HG03342 (cell line): ENCODE data around the gene STK32B.

ENCODE experiments used
- ATAC-seq: cut with Tn5 transposase; IDR thresholded peaks from one replicate; pipeline ENCODE4 v1.9.1; 2021; ENCODE audit warnings: mild to moderate bottlenecking, moderate library complexity; ENCODE audit not compliant: unreplicated experiment

Gene STK32B

DNA sequence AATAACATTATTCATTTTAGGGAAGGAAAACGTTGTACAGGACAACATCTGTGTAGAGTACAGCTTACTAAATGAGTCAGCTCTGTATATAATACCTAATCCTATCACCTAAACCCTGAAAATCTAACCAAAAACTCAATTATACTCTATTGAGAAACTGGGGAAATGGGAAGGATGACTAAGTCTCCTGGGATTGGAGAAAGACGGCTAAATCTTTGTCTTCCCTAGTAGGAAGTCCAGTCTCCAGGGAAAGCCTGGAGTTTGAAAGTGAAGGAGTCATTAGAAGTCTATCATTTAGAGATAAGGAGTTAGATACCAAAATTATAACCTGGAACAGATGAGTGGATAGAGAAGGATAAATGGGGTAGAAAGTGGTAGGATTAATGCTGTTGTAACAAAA, 286.5 kb downstream of the STK32B start:
- ATAC-seq: no peak

DNA sequence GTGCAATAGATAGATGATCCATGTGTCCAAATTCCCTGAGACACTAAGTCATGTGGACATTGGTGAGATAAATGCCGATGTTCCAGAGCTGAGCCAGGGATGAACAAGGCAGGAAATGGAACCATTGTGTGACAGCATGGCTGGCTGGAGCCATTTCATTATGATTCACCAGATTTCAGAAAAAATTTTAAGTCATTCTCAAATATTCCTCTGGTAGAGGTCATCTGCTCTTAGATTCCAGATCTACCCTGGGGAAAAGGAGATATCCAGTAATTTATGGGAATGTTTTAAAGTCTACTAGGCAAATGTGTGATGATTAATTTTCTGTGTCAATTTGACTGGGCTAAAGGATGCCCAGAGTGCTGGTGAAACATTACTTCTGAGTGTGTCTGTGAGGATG, 287.3 kb downstream of the STK32B start:
- no peak for ATAC-seq

DNA sequence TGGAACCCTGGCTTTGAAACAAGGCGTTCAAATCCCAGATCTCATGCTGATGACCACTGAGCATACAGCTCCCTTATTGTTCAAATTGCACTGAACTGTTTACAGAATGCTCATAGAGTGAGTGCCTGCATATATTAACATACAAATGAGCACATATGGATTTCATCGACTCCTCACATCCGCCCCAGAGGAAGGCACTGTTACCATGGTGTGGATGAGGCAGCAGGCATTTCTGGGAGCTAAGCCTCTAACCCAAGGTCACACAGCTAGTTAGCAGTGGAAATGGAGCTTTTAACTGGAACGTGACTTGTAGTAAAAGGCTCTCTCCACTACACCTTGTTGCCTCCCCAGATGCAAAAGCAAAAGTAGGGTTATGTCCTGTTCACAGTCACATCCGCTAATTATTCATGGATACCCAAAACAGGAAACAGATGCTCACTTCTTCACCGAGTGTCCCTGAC, 289.7 kb downstream of the STK32B start:
- no peak for ATAC-seq

DNA sequence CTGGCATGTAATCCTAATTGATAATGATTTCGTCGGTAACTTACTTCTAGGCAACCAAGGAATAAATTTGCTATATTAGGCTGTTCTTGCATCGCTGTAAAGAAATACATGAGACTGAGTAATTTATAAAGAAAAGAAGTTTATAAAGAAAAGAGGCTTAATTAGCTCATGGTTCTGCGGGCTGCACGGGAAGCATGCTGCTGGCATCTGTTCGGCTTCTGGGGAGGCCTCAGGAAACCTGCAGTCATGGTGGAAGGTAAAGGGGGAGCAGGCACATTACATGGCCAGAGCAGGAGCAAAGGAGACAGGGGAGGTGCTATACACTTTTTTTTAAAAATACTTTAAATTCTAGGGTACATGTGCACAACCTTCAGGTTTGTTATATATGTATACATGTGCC, 290.2 kb downstream of the STK32B start:
- no peak for ATAC-seq

DNA sequence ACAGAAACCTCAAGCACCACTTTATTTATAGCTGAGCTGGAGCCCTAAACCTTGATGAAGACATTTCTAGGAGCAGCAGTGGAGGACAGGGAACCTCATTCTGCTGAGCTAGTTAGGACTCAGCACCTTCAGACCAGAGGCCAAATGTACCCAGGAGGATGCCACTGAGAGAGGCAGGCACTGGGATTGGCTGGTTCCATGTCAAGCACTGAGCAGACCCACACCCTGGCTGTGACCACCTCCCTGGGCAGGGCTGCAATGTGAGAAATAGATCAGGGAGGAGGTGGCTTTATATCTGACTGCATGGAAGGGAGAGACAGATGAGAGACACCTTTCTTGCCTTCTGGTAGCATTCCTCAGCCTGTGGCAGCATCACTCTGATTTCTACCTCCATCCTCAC, 304.6 kb downstream of the STK32B start:
- ATAC-seq: no peak

DNA sequence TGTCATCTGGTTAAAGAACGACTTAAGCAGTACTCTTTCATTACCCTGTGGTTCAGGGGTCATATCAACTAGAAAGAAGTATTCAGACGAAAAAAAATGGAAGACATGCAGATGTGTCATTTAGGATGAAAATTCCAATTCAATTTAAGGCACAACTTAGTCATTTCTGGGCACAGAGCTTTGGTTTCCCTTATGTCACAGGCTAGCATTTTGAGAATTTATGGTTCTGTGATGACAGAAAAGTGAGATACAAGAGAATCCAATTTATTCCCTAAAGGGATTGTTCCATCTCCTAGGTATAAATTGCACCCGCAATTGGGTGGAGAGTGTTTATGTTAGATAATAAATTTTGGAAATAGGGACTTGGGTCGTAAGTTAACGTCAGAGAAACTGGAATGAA, 306.6 kb downstream of the STK32B start:
- ATAC-seq: no peak

DNA sequence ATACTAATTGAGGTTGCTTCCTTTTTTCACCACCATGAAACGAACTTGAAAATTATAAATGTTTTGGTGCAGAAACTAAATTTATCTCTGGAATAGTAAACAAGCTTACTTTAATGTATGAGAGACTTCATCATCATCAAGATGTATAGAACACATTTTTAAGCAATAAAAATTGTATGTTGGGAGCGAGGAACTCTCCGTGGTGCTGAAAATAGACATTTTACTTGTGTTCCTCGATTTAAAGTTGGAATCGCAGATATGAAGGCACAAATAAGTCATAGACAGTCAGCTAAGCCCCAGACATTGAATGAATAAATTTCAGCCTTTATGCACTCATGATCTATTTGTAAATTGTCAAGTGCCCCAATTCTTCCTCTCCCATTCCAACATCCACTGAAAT, 310.7 kb downstream of the STK32B start:
- no peak for ATAC-seq

DNA sequence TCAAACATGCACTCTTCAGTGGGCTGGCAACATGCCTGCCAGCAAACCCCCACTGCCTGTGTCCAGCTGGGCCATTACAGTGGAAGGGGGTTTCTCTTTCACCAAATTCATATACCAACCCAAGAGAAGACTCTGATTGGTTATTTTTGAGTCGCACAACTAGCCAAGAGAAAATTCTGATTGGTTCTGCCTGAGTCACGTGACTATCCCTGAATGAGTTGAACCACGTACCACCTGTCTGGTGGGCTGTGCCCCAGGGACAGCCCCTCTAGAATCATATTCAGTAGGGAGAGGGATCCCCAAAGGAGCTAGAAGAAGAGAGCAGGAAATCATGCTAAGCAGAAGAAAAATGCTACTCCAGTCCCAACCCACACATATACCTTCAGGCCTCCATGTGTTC, 313.1 kb downstream of the STK32B start:
- ATAC-seq: no peak

DNA sequence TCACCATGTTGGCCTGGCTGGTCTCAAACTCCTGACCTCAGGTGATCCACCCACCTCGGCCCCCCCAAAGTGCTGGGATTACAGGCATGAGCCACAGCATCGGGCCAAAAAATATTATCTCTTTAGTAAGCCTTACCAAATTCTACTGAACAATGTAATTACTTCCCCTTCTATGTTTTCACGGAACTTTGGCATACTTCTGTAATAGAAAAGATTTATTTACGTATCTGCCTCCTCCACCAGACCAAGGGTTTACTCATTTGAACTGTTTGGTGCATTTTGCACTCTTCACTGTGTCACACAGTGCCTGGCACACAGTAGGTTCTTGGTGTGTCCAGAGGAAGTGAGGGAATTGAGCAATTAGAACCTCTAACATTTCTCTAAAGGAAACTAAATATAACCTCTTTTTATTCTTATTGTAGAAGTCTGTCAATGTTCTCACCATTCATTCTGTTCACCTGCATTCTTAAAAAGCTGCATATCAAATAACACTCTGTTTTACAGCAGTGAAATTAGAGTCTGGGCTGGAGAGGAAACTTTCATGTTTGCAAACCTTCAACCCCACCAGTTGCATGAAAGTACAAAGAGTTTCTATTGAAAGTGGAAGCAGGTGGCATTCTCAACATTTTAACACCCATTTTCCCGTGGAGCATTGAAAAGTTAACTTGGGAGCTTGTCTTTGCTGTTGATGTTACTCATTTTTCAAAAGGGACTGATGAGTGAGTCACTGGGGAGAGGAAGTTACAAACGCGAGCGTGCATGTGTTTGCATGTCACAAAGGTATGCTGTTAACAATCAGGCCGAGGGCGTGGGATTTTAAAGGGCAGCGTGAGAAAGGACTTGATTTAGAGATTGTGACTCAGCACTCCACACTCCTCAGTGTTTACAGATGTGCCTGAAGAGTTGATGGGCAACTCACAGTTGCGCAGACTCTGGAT, 314.1 kb downstream of the STK32B start:
- ATAC-seq: no peak

DNA sequence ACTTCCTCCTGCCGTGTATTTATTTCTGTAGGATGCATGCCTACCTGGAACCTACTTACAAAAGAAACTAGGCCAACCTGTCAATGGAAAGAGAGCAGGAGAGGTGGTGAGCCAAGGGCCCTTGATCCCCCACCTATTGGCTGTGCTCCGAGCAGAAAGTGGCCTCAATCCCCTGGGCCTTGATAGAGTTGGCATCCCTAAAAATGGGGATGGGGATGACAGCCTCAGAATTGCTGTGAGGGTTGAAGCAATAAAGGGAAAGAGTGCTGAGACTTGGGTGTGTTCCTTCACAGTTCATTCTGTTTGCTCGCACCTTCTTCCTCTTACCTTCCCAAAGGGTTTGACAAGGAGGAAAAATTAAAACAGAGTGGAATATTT, 314.7 kb downstream of the STK32B start:
- ATAC-seq: no peak

DNA sequence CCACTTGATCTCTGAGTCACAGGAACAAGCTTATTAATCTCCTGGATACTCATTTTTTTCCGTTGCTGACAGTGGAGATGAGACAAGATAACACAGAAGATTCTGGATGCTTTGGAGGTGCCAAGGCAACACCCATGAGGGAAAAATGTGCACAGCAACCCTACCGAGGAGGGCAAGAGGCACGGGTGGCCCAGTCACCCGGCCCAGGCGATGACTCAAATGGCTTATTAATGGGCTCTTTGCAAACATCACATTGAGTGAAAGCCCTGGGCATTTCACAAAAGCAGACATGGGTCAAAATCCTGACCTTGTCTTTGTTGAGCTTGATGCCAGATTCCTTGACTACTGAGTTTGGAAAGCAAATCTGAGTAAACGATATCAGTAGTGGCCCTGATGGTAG, 315.1 kb downstream of the STK32B start:
- no peak for ATAC-seq

DNA sequence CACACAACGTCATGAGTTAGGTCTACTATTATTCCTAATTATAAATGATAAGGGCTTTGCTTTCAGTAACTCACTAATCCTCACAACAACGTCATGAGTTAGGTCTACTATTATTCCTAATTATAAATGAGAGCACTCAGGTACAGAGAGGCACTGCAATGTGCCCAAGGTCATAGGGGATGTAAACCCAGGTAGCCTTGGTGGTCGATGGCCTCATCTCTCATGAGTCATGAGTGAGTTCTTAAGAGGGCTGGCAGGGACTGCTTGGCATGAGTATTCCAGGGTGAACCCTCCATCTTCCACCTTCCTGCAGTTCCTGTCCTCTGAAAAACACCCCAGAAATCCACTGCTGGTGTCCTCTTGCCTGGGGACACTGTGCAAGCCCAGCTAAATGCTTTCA, 317.1 kb downstream of the STK32B start:
- ATAC-seq: no peak

DNA sequence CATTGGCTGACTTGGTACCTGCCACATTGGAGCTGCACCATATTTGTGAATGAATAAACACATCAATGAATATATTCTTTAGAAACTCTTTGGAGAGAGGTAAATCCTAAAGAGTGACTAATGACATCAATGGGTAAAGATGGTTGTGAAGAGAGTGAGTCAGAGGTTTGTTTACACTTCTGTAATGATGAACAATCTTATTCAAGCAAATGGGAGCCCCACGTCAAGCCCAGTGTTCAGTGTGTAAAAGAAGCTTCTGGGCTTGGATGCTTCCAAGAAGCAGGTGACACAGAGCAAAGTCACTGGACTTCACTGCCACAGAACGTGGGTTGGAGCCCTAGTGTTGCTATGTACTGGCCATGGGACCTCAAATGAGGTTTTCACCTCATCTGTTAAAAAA, 319.0 kb downstream of the STK32B start:
- no peak for ATAC-seq

DNA sequence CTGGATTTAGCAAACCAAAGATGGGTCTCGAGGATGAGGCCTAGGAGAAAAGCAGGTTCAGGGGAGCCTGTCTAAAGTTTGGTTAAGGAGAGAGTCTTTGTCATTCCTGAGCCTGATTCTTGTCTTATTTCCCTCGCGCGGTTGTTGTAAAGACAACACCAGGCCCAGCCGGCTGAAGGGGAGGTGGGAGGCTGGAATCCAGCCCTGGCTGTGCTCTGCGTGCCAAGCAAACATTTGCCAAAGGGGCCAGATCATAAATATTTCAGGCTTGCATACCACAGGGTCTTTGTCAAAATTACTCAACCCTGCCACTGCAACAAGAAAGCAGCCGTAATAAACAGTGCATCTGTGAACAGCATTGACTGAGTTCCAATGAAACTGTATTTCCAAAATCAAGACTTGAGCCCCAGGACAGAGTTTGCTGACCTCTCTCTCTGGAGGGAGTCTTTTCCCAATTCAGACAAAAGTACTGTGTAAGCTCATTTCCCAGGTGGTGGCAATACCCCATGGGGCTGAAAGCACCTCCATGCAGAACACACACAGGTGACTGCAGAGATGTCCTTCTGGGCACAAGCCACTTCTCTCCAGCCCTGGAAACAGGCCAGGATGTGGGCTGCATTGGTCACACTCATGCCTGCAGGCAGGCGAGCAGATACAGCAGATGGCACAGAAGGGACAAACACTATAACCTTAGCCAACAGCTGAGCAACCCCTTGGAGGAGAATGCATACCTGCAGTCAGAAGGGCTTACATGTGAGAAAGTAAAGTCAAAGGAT, 320.3 kb downstream of the STK32B start:
- ATAC-seq: no peak

DNA sequence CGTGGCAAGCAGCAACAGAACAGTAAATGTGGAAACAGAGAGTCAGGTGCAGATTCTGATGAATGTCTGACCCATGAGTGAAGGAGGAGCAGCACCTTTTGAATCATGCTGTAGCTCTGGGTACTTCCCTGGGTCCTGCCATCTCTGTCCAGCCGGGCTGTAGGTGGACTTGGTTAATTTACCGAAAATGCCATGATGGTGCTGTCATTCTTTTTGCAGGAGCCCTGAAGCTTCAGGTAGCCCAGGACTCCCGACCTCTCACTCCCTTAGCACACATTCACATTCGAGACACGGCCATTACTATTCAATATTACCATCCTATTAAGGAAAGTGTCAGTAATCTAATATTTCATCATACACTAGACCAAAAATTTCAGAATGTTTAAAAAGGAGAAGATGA, 320.9 kb downstream of the STK32B start:
- ATAC-seq: no peak

DNA sequence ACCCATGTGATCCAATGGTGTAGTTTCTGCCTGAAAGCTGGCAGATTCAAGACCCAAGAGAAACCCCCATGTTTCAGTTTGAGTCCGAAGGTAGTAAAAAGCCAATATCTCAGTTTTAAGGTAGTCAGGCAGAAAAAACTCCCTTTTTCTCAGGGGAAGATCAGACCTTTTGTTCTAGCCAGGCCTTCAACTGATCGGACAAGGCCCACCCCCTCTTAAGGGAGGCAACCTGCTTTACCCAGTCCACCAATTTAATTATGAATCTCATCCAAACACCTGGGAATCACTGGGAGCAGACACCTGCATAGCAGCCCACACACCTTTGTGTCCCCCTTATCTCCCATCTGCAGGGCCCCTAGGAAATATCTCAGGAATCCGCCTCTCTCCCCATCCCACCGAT, 322.0 kb downstream of the STK32B start:
- no peak for ATAC-seq

DNA sequence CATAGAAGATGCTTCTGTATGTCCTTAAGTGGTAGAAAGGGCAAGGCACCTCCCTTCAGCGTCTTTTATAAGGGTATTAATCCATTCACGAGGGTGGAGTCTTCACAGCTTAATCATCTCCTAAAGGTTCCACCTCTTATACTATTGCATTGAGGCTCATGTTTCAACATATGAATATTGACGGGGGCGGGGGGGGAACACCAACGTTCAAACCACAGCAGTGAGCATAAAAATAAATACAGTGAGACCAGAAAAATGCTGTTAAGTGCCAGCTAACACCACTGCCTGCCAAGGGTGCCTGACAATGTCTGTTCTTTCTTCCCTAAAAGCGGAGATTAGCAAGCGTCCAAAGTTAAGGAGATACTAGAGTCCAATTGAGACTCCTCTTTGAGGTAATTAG, 323.3 kb downstream of the STK32B start:
- no peak for ATAC-seq

DNA sequence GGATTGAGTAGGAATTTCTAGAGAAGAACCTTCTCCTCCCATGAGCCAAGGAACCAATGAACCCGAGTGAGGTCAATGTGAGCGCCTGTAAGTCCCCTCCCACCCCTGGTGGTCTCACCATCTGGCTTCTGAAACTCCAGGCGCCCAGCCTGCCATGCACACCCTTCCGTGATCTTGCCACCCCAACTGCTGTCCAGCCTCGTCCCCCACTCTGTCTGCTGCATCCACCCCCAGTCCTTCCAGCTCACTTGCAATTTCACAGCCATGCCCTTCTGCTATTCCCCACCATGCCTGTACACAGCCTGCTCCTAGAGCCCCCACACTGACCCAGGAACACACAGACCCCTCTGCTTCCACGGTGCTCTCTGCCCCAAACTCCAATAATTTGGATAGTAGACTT, 323.7 kb downstream of the STK32B start:
- ATAC-seq: no peak

DNA sequence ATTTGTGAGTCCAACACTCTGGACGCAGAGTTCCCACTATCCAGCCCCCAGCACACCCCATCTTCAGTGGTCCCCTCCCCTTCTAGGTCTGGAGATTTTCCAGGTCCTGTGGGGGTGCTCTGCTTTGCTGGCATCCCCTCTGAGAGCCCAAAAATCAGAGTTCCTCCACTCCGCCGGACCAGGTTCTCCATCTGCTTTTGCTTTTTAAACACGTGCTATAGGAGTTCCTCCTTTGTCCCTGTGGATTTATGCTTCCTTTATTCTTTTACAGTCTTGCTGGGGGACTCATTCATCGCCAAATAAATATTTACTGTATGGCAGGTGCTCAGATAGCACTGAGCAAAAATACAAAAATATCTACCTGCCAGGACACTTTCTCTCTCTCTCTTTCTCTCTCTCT, 324.7 kb downstream of the STK32B start:
- no peak for ATAC-seq

DNA sequence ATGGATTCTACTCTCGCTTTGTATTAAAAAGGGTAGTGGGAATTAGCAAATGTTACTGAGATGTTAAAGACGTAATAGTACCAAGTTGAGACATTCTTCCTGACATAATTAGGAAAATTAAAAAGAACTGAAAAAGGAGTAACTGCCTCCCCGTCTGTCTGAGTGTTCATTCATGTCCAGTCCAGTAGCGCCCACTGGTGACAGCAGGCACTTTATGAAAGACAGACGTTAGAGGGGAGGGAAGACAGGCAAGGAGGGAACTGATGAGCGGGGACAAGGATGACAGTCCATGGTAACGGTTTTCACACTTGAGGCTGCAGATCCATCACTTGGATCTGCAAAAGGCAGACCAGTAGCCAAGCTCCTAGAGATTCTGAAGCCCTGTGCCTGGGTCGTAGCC, 326.7 kb downstream of the STK32B start:
- no peak for ATAC-seq

DNA sequence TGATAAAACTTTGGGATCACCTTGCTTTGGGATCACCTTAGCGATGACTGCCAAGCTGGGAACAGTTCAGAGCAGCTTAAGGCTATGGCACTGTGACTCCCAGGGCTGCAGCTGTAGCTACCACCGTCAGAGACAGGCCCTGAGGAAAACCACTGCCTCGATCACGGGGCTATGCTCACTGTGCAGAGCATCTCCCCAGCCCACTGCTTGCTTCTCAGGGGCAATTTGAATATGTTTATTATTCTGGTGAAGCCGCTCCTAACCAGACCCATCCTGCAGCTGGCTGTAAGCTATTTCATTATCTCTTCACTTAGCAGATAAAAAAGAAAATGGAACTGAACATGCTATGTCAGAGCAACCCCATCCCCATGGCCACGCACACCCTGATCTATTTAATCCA, 328.6 kb downstream of the STK32B start:
- ATAC-seq: no peak

DNA sequence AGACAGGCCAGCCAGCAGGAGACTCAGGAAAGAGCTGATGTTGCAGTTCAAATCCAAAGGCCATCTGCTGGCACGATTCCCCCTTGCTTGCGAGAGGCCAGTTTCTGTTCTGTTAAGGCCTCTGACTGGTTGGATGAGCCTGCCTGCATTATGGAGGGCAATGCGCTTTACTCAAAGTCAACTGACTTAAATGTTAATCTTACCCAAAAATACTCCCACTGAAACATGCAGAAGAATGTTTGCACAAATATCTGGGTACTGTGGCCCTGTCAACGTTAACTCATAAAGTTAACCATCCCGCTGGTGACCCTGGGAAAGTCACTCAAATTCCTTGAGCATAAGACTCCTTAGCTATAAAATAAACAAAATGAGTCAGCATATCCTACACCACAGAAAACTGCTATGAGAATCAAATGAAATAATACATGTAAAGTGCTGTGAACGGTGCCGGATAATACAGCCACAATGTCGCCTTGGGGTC, 330.7 kb downstream of the STK32B start:
- ATAC-seq: no peak
